Activated T-helper 1 cell treated with Interleukin-2 at 50 U/mL for 16 hours (primary cell): ENCODE results near the gene TIMP1.

Experiments used
- DNase-seq: peaks from one replicate; pipeline ENCODE4 v3.0.0-alpha.2; 2020; ENCODE audit warnings: low read depth

Gene TIMP1

DNA sequence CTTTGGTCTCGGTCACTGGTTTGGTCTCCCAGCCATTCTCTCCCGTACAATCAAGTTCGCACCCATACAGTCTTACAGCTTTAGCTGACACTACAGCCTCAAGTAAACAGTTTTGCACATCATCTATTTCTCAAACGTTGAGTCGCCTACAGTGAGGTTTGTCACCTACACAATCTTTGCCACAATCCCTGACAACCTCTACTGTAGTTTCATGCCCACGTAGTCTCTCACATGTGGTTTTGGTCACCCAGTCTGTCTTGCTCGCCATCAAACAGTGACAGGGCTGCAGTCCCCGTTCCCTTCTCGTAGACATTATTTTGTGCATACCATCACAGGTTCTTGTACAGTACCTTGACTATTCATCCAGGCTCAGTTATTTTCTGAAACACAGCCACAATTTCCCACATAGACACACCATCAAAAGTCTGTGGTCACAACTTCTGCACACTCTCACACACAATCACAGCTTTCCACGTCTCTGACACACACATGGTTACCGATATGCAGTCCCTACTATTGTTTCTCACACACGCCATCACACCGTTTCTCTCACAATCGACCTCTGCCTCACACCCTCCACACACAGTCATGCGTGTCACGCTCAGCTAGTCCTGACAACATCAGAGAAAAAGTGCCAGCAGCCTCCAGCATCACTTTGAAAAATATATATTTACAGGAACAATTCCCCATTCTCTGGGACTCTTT, 52.8 kb downstream of the TIMP1 start:
- no peak for DNase-seq
